Activated naive CD8-positive, alpha-beta T cell treated with anti-CD3 and anti-CD28 coated beads, Interleukin-2, amount 50 U/mL, for 24 hours (primary cell): ENCODE data around the gene CCDC93.

Experiments used
- ATAC-seq: fragments of 150-1000 bp; cut with Tn5 transposase; one replicate; pipeline ENCODE4 v1.10.0; 2021
- DNase-seq: peaks from one replicate; pipeline ENCODE4 v3.0.0; 2021
- H3K27ac Mint-ChIP-seq: one replicate; pipeline ENCODE4 v1.8.0; 2021; ENCODE audit warnings: mild to moderate bottlenecking, mixed read lengths
- H3K27me3 Mint-ChIP-seq: one replicate; pipeline ENCODE4 v1.8.0; 2021; ENCODE audit warnings: mixed read lengths
- H3K36me3 Mint-ChIP-seq: one replicate; pipeline ENCODE4 v1.8.0; 2021; ENCODE audit warnings: low read depth, mixed read lengths
- H3K4me1 Mint-ChIP-seq: one replicate; pipeline ENCODE4 v1.8.0; 2021; ENCODE audit warnings: mixed read lengths
- H3K4me3 Mint-ChIP-seq: one replicate; pipeline ENCODE4 v1.8.0; 2021; ENCODE audit warnings: mild to moderate bottlenecking, moderate library complexity, mixed read lengths
- H3K9me3 Mint-ChIP-seq: one replicate; pipeline ENCODE4 v1.8.0; 2021; ENCODE audit warnings: mixed read lengths

The CCDC93 gene

DNA sequence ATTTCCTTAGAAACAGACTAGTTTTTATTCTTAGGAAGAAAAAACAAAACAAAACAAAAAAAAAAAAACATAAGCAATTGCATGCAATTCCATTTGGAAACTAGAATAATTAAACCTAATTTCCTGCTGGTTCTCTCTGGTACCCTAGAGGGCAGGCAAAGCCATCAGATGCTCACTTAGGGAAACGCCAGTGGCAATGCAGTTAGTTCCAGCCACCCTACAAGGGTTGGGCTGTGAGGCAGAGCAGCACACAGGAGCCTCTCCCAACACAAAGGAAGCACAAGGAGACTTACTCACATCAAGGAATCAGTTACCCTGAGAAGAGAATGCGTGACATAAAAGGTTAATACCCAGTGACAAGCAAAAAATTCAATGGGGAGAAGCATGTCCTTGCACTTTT, 28.8 kb downstream of the CCDC93 start:
- H3K4me3 Mint-ChIP-seq: no peak overlapping the region
- no peak for ATAC-seq
- peaks cover 38% of the 10 kb centered on the region for H3K36me3 Mint-ChIP-seq
- H3K27ac Mint-ChIP-seq: no peak overlapping the region
- no peak for DNase-seq
- H3K4me1 Mint-ChIP-seq: peaks cover 14% of the 10 kb centered on the region
- H3K27me3 Mint-ChIP-seq: no peaks in the 10 kb centered on the region
- no peaks in the 10 kb centered on the region for H3K9me3 Mint-ChIP-seq

- H3K27ac Mint-ChIP-seq: no peak overlapping the region
- DNase-seq: no peak
- H3K36me3 Mint-ChIP-seq: peaks cover 33% of the 10 kb centered on the region
- no peaks in the 10 kb centered on the region for H3K9me3 Mint-ChIP-seq
- H3K4me3 Mint-ChIP-seq: no peak overlapping the region
- peaks cover 11% of the 10 kb centered on the region for H3K4me1 Mint-ChIP-seq
- H3K27me3 Mint-ChIP-seq: no peaks in the 10 kb centered on the region
- no peak for ATAC-seq
Observed at GRCh38 chr2:117984208-117984607, 29.7 kb downstream of the CCDC93 start.

DNA sequence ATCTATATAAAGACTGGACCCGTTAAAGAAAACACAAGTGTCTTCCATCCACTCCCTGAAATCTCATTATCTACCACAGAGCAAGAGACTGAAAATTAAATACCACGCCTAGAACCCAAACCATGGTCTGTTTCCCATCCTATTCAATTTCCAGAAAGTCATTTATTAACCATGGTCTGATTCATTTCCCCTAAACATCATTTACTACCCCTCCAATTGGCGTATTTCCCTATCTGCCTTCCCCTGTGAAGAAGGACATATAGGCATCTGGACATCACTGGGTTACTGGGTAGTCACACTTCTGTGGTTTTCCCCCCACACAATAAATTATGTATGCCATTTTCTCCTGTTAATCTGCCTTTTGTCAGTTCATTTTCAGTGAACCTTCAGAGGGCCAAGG, 30.8 kb downstream of the CCDC93 start:
- Mint-ChIP-seq H3K27ac (no peak overlapping the region), H3K4me3 (no peak overlapping the region), H3K9me3 (no peaks in the 10 kb centered on the region), H3K36me3 (peaks cover 31% of the 10 kb centered on the region), H3K4me1 (peaks cover 3% of the 10 kb centered on the region), H3K27me3 (no peaks in the 10 kb centered on the region)
- DNase-seq (no peak), ATAC-seq (no peak)

DNA sequence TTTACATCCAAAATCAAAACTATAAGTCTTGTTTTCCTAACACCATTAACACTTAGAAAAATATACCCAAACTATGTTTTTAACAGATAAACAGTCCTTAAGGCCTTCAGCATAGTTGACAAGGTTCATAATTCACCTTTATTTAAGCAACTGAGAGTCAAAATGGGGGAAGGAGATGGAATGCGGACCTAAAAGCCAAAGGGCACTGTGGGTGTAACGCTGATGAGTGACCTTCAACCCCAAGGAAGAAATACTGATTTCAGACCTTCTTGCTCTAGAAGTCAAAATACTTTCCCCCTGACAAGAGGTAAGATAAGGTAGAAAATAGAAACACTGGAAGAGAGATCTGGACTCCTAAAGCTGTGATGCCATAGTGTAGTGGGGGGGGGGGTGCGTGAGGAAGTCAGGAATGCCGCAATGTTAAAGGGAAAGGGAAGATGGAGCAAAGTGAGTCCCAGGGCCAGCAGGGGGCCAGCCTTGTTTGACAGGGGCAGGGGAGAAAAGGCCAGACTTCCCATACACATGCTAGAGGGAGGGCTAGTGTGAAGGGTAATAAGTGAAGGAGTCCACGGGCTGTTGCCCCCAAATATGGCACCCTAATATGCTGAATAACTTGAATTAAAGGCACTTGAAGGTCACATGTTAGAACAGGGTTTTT, 31.4 kb downstream of the CCDC93 start:
- H3K4me3 Mint-ChIP-seq: no peak overlapping the region
- peaks cover 33% of the 10 kb centered on the region for H3K36me3 Mint-ChIP-seq
- no peak for ATAC-seq
- peaks cover 3% of the 10 kb centered on the region for H3K4me1 Mint-ChIP-seq
- H3K27me3 Mint-ChIP-seq: no peaks in the 10 kb centered on the region
- H3K27ac Mint-ChIP-seq: no peak overlapping the region
- no peaks in the 10 kb centered on the region for H3K9me3 Mint-ChIP-seq
- no peak for DNase-seq

GRCh38 chr2:117981810-117982209, 32.1 kb downstream of the CCDC93 start:
- H3K36me3 Mint-ChIP-seq: peaks cover 37% of the 10 kb centered on the region
- no peaks in the 10 kb centered on the region for H3K9me3 Mint-ChIP-seq
- peaks cover 3% of the 10 kb centered on the region for H3K4me1 Mint-ChIP-seq
- H3K27me3 Mint-ChIP-seq: no peaks in the 10 kb centered on the region
- no peak for DNase-seq
- H3K4me3 Mint-ChIP-seq: no peak overlapping the region
- H3K27ac Mint-ChIP-seq: no peak overlapping the region
- no peak for ATAC-seq

GRCh38 chr2:117980783-117981676, 32.8 kb downstream of the CCDC93 start:
- Mint-ChIP-seq H3K27ac (no peak overlapping the region), H3K4me1 (peaks cover 3% of the 10 kb centered on the region), H3K9me3 (no peaks in the 10 kb centered on the region), H3K36me3 (peaks cover 42% of the 10 kb centered on the region), H3K4me3 (no peak overlapping the region), H3K27me3 (no peaks in the 10 kb centered on the region)
- DNase-seq (no peak), ATAC-seq (no peak)

GRCh38 chr2:117979911-117980701, 33.8 kb downstream of the CCDC93 start:
- ATAC-seq: no peak
- H3K27ac Mint-ChIP-seq: no peak overlapping the region
- H3K27me3 Mint-ChIP-seq: no peaks in the 10 kb centered on the region
- no peaks in the 10 kb centered on the region for H3K9me3 Mint-ChIP-seq
- no peak for DNase-seq
- H3K4me1 Mint-ChIP-seq: peaks cover 3% of the 10 kb centered on the region
- H3K4me3 Mint-ChIP-seq: no peak overlapping the region
- H3K36me3 Mint-ChIP-seq: peaks cover 45% of the 10 kb centered on the region

DNA sequence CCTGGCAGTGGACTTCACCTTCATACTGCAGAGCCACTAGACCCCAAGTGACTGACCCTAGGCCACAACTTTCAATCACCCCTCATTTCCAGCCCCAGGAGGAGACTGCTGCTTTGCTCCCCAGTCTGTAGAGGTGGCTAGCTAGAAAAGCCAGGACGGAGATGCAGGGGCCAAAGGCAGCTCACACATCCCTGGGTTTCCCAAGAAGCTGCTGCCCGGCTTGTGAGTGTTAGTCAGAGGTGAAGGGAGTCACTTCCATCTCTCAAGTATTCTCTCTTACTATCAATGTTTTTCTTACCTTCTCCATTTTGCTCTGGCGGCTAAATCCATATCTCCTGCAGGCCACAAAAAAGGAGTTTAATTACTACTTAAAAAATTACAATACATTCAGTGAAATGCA, 36.2 kb downstream of the CCDC93 start:
- no peak overlapping the region for H3K27ac Mint-ChIP-seq
- no peak for DNase-seq
- H3K4me1 Mint-ChIP-seq: peaks cover 3% of the 10 kb centered on the region
- no peak for ATAC-seq
- no peaks in the 10 kb centered on the region for H3K9me3 Mint-ChIP-seq
- H3K36me3 Mint-ChIP-seq: peaks cover 46% of the 10 kb centered on the region
- no peaks in the 10 kb centered on the region for H3K27me3 Mint-ChIP-seq
- no peak overlapping the region for H3K4me3 Mint-ChIP-seq

DNA sequence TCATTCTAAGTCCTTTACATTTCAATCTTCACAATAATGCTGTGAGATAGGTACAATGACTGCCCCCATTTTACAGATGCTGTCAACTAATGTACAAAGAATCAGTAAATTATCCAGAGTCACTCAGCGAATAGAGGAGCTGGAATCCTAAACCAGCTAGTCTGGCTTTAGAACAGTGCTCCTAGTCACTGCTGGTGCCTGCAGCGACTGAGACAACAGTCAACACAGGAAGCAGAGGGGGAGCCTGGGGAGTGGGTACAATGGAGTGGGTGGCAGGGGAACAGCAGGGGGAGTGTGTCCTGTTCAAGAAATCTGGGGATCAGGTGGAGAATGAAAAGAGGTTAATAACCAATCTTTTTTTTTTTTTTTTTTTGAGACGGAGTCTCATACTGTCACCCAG, 37.3 kb downstream of the CCDC93 start:
- Mint-ChIP-seq H3K27me3 (no peaks in the 10 kb centered on the region), H3K4me3 (no peak overlapping the region), H3K36me3 (peaks cover 47% of the 10 kb centered on the region), H3K27ac (no peak overlapping the region), H3K9me3 (no peaks in the 10 kb centered on the region), H3K4me1 (peaks cover 3% of the 10 kb centered on the region)
- no peak for ATAC-seq
- no peak for DNase-seq

- Mint-ChIP-seq H3K27ac (no peak overlapping the region), H3K36me3 (peaks cover 47% of the 10 kb centered on the region), H3K4me1 (no peaks in the 10 kb centered on the region), H3K4me3 (no peak overlapping the region), H3K9me3 (no peaks in the 10 kb centered on the region), H3K27me3 (no peaks in the 10 kb centered on the region)
- no peak for DNase-seq
- no peak for ATAC-seq
Observed at GRCh38 chr2:117973498-117974082, 40.3 kb downstream of the CCDC93 start.

GRCh38 chr2:117972476-117973123, 41.3 kb downstream of the CCDC93 start:
- Mint-ChIP-seq H3K27ac (no peak overlapping the region), H3K27me3 (no peaks in the 10 kb centered on the region), H3K4me1 (no peaks in the 10 kb centered on the region), H3K4me3 (no peak overlapping the region), H3K36me3 (peaks cover 47% of the 10 kb centered on the region), H3K9me3 (no peaks in the 10 kb centered on the region)
- ATAC-seq (no peak), DNase-seq (no peak)

- Mint-ChIP-seq H3K27ac (no peak overlapping the region), H3K4me3 (no peak overlapping the region)
Observed at GRCh38 chr2:117968722-117969121, 45.1 kb downstream of the CCDC93 start.

DNA sequence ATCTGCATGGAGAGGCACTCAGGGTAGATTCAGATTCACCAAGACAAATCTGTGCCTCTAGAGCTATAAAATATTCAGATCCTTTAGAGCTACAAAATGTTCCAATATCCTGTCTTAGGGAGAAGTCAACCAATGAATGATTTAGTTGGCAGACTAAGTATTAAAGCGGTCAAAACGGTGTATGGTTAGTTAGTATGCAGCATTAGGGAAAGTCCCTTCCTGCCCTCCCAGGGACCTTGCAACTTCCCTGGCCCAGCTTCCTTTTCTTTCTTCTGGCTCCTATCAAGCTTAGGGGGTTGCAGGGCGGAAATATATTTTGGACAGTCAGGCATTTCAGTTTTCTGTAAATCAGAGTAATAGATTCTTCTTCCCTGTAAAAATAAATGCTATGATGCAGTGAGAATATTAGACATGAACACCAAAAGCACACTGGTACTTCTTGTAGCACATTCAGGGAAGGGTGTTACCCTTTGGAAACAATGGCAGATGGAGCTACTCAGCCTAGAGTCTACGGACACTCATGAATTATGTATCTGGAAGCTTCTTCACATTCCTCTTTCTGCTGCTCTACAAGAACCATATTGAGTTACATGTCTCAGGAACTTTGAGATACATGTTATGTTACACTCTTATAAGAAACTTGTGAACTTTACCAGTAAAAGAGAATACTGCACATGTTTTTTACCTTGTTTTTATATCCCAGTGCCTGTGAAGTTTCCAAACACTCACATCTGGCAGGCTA, 45.7 kb downstream of the CCDC93 start:
- Mint-ChIP-seq H3K27ac (no peak overlapping the region), H3K9me3 (no peaks in the 10 kb centered on the region), H3K27me3 (no peaks in the 10 kb centered on the region), H3K4me3 (no peak overlapping the region), H3K36me3 (peaks cover 36% of the 10 kb centered on the region), H3K4me1 (no peaks in the 10 kb centered on the region)
- DNase-seq: no peak
- ATAC-seq: no peak

More at GRCh38 chr2:117968722-117969121, 45.1 kb downstream of the CCDC93 start:
- DNase-seq: no peak
- no peaks in the 10 kb centered on the region for H3K4me1 Mint-ChIP-seq
- no peaks in the 10 kb centered on the region for H3K27me3 Mint-ChIP-seq
- peaks cover 40% of the 10 kb centered on the region for H3K36me3 Mint-ChIP-seq
- no peaks in the 10 kb centered on the region for H3K9me3 Mint-ChIP-seq
- no peak for ATAC-seq
